Gastrocnemius medialis (tissue), 4 donors: ENCODE results near the gene WNT7B.

Experiments
- CTCF ChIP-seq, 5 experiments: fragments of 450-650 bp in 3 of 5; fragments of 200-600 bp in 2 of 5; sonication (generic) in 2 of 5; IDR thresholded peaks in 4 of 5; conservative IDR thresholded peaks in 1 of 5; 1 replicate in 4 of 5; 2 replicates in 1 of 5; pipeline ENCODE4 v1.5.1; 2016 to 2019; ENCODE audit warnings: antibody characterized with exemption in 5 of 5, mild to moderate bottlenecking in 3 of 5, moderate library complexity in 3 of 5
- POLR2A ChIP-seq, 2 donors: fragments of 450-650 bp; IDR thresholded peaks; one replicate each; pipeline ENCODE4 v1.6.1; 2017; ENCODE audit warnings: antibody characterized with exemption in 2 of 2, mild to moderate bottlenecking in 2 of 2, moderate library complexity in 2 of 2

GRCh38 chr22:45889539-45890350 lies 87.2 kb downstream of the WNT7B start:
- no peak for TF ChIP-seq CTCF (IDR thresholded peaks at IDR 0.05 in 4 of 5, conservative IDR thresholded peaks at IDR 0.05 in 1 of 5)
- no peak for TF ChIP-seq POLR2A (IDR thresholded peaks at IDR 0.05)
